B cell (primary cell): ENCODE data around the gene PRTFDC1. TPM values are rescaled to one million over a fixed set of nuclear protein-coding genes. Genes with fewer than 3 reads are reported as not detected.

ENCODE experiments used
- ATAC-seq: fragments of 200-7000 bp; cut with Tn5 transposase; one replicate; pipeline ENCODE4 v1.10.0; 2021; ENCODE audit warnings: low read depth, mild to moderate bottlenecking, moderate number of reproducible peaks, moderate library complexity
- CTCF ChIA-PET: fragments of 350-600 bp; sonication (Branson Sonifier 250); formaldehyde crosslinking; loops from one replicate; lab custom pipeline; 2021; ENCODE audit warnings: antibody characterized with exemption, inconsistent platforms; lab: Charles Lee
- POLR2A ChIA-PET: fragments of 350-600 bp; sonication (Branson Sonifier 250); formaldehyde crosslinking; loops from one replicate; lab custom pipeline; 2021; ENCODE audit warnings: antibody characterized with exemption; lab: Charles Lee
- DNase-seq: peaks from one replicate; pipeline ENCODE4 v3.0.0; 2013
- H2AFZ ChIP-seq: 2 replicates; pipeline ENCODE4 v1.6.1; 2012; ENCODE audit warnings: mild to moderate bottlenecking, low read depth, low read length; ENCODE audit not compliant: insufficient read depth, poor library complexity, severe bottlenecking
- H3K27ac ChIP-seq, 2 donors: 1 replicate in 1 of 2; 2 replicates in 1 of 2; pipeline ENCODE4 v1.5.1; 2012 to 2013; ENCODE audit warnings: low read length in 2 of 2, mild to moderate bottlenecking in 2 of 2, moderate library complexity in 1 of 2
- H3K27me3 ChIP-seq, 4 experiments: fragments of 200-600 bp in 1 of 4; sonication (generic) in 1 of 4; replicated peaks in 1 of 4; 1 replicate in 2 of 4; 2 replicates in 2 of 4; pipeline versions ENCODE4 v1.6.1 to v1.7.0; 2013 to 2016; ENCODE audit warnings: low read length in 3 of 4, mild to moderate bottlenecking in 2 of 4, mixed read lengths in 1 of 4, moderate library complexity in 1 of 4; ENCODE audit not compliant: insufficient read depth in 4 of 4, control insufficient read depth in 3 of 4; ENCODE audit errors: control extremely low read depth in 1 of 4
- H3K36me3 ChIP-seq, 2 experiments: replicated peaks in 1 of 2; 1 replicate in 1 of 2; 2 replicates in 1 of 2; pipeline versions ENCODE4 v1.6.1 to v1.7.1; 2013; ENCODE audit warnings: low read length in 1 of 2; ENCODE audit not compliant: insufficient read depth in 2 of 2, control insufficient read depth in 1 of 2; ENCODE audit errors: control extremely low read depth in 1 of 2, extremely low read depth in 1 of 2
- H3K4me1 ChIP-seq, 2 donors: fragments of 200-600 bp in 1 of 2; sonication (generic) in 1 of 2; 1 replicate in 1 of 2; 2 replicates in 1 of 2; pipeline versions ENCODE4 v1.5.1 to v1.6.1; 2013 to 2017; ENCODE audit warnings: low read length in 2 of 2; ENCODE audit not compliant: control insufficient read depth in 2 of 2, insufficient read depth in 2 of 2
- H3K4me2 ChIP-seq: replicated peaks from 2 replicates; pipeline ENCODE3; 2012; ENCODE audit warnings: mild to moderate bottlenecking, low read depth, low read length; ENCODE audit not compliant: poor library complexity, severe bottlenecking
- H3K4me3 ChIP-seq, 5 experiments: fragments of 200-600 bp in 1 of 5; sonication (generic) in 1 of 5; 1 replicate in 3 of 5; 2 replicates in 2 of 5; pipeline versions ENCODE4 v1.5.1 to v1.7.0; 2011 to 2016; ENCODE audit warnings: low read length in 4 of 5, mild to moderate bottlenecking in 4 of 5, low read depth in 2 of 5, control low read depth in 1 of 5, moderate library complexity in 1 of 5; ENCODE audit not compliant: insufficient read depth in 1 of 5; ENCODE audit errors: control extremely low read depth in 1 of 5, extremely low read depth in 1 of 5
- H3K79me2 ChIP-seq: fragments of 200-600 bp; sonication (generic); one replicate; pipeline ENCODE4 v1.6.0; 2016; ENCODE audit warnings: low read length; ENCODE audit not compliant: control insufficient read depth, insufficient read depth
- H3K9ac ChIP-seq: fragments of 200-600 bp; sonication (generic); 2 replicates; pipeline ENCODE4 v1.6.1; 2017; ENCODE audit warnings: mild to moderate bottlenecking, low read length, moderate library complexity
- H3K9me3 ChIP-seq, 3 donors: one replicate each; pipeline versions ENCODE4 v1.6.1 to v1.7.1; 2013; ENCODE audit warnings: low read length in 2 of 3; ENCODE audit not compliant: control insufficient read depth in 2 of 3, insufficient read depth in 1 of 3; ENCODE audit errors: control extremely low read depth in 1 of 3
- H4K20me1 ChIP-seq: 2 replicates; pipeline ENCODE4 v1.6.0; 2012; ENCODE audit warnings: mild to moderate bottlenecking, low read length; ENCODE audit not compliant: insufficient read depth, control insufficient read depth, poor library complexity, severe bottlenecking
- H3K27ac Mint-ChIP-seq: one replicate; pipeline ENCODE4 v1.8.0; 2021; ENCODE audit warnings: mixed read lengths
- H3K27me3 Mint-ChIP-seq: one replicate; pipeline ENCODE4 v1.8.0; 2021; ENCODE audit warnings: mixed read lengths
- H3K4me1 Mint-ChIP-seq: one replicate; pipeline ENCODE4 v1.8.0; 2021; ENCODE audit warnings: mixed read lengths
- H3K4me3 Mint-ChIP-seq: one replicate; pipeline ENCODE4 v1.8.0; 2021; ENCODE audit warnings: mixed read lengths
- H3K9me3 Mint-ChIP-seq: one replicate; pipeline ENCODE4 v1.8.0; 2022; ENCODE audit warnings: mixed read lengths; ENCODE audit not compliant: insufficient read depth
- EZH2 ChIP-seq: IDR thresholded peaks from 2 replicates; pipeline ENCODE4 v1.6.1; 2012; ENCODE audit warnings: borderline replicate concordance, low read depth, mild to moderate bottlenecking, moderate library complexity, low read length; ENCODE audit not compliant: insufficient read depth, poor library complexity, severe bottlenecking
- WGBS: methylation state at CpG from one replicate; pipeline ENCODE4 v1.1.5; 2013; ENCODE audit warnings: missing lambda C conversion rate; ENCODE audit not compliant: insufficient coverage; 5-methylcytosine and 5-hydroxymethylcytosine counted together
- intact Hi-C: fragments of 100-400 bp; cut with micrococcal nuclease; formaldehyde crosslinking; loops from one replicate; pipeline ENCODE4 v1.10.0; 2022
- polyA plus RNA-seq: library from polyadenylated mRNA; depleted of rRNA; stranded (reverse); fragments of >200 nt; gene quantifications from 2 replicates; pipeline ENCODE4 v1.2.3, GENCODE V29; 2012
- total RNA-seq, 2 donors: library from RNA; stranded (reverse); fragments of 120-200 nt in 1 of 2; gene quantifications; 1 replicate in 1 of 2; 2 replicates in 1 of 2; pipeline versions ENCODE4 v1.2.3 to v1.2.4, GENCODE V29; 2013 to 2022
- TF ChIP-seq, protein P1 (sequence below): fragments of 200-600 bp; IDR thresholded peaks from one replicate; pipeline ENCODE4 v1.8.0; 2022; ENCODE audit warnings: antibody characterized with exemption, mild to moderate bottlenecking

PRTFDC1 gene
- total and polyA plus RNA-seq, 2 donors (not counting 1 experiment from before 2014, with no cell fraction given): 0.63 TPM; not detected in 1

DNA sequence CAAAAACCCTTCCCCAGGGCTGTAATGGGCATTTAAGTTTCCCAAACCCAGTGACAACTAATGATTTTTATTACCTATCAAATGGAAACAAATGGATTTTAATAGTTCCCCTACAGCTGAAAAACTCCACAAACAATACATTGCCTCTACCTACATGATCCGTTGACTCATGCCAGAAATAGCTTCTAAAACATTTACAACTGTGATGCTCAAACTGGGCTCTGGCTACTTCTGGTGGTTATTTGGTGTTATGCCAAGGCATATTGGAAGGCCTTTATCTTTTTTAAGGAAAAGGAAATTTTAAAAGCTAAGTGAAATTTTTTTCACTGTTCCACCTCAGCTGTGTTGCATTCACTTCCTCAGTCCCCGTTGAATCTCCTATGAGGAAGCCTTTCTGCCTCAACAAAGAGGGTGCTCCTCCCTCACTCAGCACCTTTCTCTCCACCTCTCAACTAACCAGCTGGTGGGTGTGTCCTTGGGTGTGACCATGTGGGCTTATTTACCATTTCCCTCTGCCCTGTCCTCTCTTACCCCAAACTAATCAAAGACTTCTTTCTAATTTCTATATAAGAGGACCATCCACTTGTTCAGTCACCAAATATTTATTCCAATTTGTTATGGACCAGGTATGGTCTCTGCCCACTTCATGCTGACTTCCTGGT, 82.9 kb downstream of the PRTFDC1 start:
- Mint-ChIP-seq H3K27ac (no peak overlapping the region), H3K4me3 (no peak overlapping the region), H3K27me3 (peaks cover 7% of the 10 kb centered on the region), H3K9me3 (no peaks in the 10 kb centered on the region), H3K4me1 (peaks cover 9% of the 10 kb centered on the region)
- Histone ChIP-seq H3K4me1 (peaks cover 3 to 8% of the 10 kb centered on the region in 2 donors), H3K4me2 (peak overlapping the region; percentile 19), H3K27me3 (no peaks in the 10 kb centered on the region), H4K20me1 (no peaks in the 10 kb centered on the region), H3K27ac (no peak overlapping the region), H3K4me3 (no peak overlapping the region), H3K9ac (no peak overlapping the region), H3K79me2 (no peaks in the 10 kb centered on the region), H3K9me3 (no peaks in the 10 kb centered on the region), H2AFZ (peak overlapping the region; percentile 46), H3K36me3 (no peaks in the 10 kb centered on the region)
- intact Hi-C loops: no loop called here
- ChIA-PET POLR2A (no interaction called here), CTCF (interaction anchor here (1.0 kb wide), 1 partner anchor 9 kb away, joined by 4 read pairs; no protein-coding TSS in a partner anchor)
- ATAC-seq: no peak
- no peak for DNase-seq
- no CpG with 5 or more reads among the region's 2 CpGs for WGBS
- TF ChIP-seq EZH2: no peak
- TF ChIP-seq, protein P1, sequence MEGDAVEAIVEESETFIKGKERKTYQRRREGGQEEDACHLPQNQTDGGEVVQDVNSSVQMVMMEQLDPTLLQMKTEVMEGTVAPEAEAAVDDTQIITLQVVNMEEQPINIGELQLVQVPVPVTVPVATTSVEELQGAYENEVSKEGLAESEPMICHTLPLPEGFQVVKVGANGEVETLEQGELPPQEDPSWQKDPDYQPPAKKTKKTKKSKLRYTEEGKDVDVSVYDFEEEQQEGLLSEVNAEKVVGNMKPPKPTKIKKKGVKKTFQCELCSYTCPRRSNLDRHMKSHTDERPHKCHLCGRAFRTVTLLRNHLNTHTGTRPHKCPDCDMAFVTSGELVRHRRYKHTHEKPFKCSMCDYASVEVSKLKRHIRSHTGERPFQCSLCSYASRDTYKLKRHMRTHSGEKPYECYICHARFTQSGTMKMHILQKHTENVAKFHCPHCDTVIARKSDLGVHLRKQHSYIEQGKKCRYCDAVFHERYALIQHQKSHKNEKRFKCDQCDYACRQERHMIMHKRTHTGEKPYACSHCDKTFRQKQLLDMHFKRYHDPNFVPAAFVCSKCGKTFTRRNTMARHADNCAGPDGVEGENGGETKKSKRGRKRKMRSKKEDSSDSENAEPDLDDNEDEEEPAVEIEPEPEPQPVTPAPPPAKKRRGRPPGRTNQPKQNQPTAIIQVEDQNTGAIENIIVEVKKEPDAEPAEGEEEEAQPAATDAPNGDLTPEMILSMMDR: no peak
